Measurements from ENCODE around the gene USP6NL. TPM values are rescaled to one million over a fixed set of nuclear protein-coding genes. Genes with fewer than 3 reads are reported as not detected.

Gene USP6NL
- total RNA-seq, 2 experiments from 2014 or later, result 2.3 to 2.5 TPM

GRCh38 chr10:11479300-11479699 lies 132.2 kb downstream of the USP6NL start:
- no peak overlapping the region for H3K4me3 Mint-ChIP-seq
- H3K27me3 Mint-ChIP-seq, result no peaks in the 10 kb centered on the region
- no peak for ATAC-seq

GRCh38 chr10:11478807-11479206 lies 132.6 kb downstream of the USP6NL start:
- Mint-ChIP-seq H3K4me1 (ENCODE audit: low read depth) (peaks cover 16% of the 10 kb centered on the region), H3K4me3 (no peak overlapping the region), H3K36me3 (ENCODE audit: low read depth) (peaks cover 5% of the 10 kb centered on the region), H3K27me3 (no peaks in the 10 kb centered on the region), H3K27ac (no peak overlapping the region), H3K9me3 (no peaks in the 10 kb centered on the region)
- ChIA-PET POLR2A (interaction anchor here (0.6 kb wide), 1 partner anchor 206 kb away, joined by 3 read pairs; no protein-coding TSS in a partner anchor), CTCF (interaction anchor here (0.7 kb wide), 1 partner anchor 208 kb away, joined by 3 read pairs; no protein-coding TSS in a partner anchor)
- TF ChIP-seq CTCF (IDR thresholded peaks at IDR 0.05), result no peak
- no peak for ATAC-seq
- intact Hi-C loops (cut with micrococcal nuclease), result no loop called here
- no peak for DNase-seq

More at GRCh38 chr10:11479300-11479699, 132.2 kb downstream of the USP6NL start:
- POLR2A ChIA-PET, result interaction anchor here (0.6 kb wide), 1 partner anchor 207 kb away, joined by 3 read pairs; no protein-coding TSS in a partner anchor
- peaks cover 16% of the 10 kb centered on the region for H3K4me1 Mint-ChIP-seq (ENCODE audit: low read depth)
- TF ChIP-seq CTCF (IDR thresholded peaks at IDR 0.05), result no peak
- H3K36me3 Mint-ChIP-seq (ENCODE audit: low read depth), result peaks cover 5% of the 10 kb centered on the region
- H3K9me3 Mint-ChIP-seq, result no peaks in the 10 kb centered on the region
- CTCF ChIA-PET, result no interaction called here
- intact Hi-C loops (cut with micrococcal nuclease), result no loop called here
- peak; percentile 7 for DNase-seq
- H3K27ac Mint-ChIP-seq, result no peak overlapping the region

- H3K36me3 Mint-ChIP-seq (ENCODE audit: low read depth), result peaks cover 5% of the 10 kb centered on the region
- no peak overlapping the region for H3K4me3 Mint-ChIP-seq
- no peaks in the 10 kb centered on the region for H3K27me3 Mint-ChIP-seq
- H3K4me1 Mint-ChIP-seq (ENCODE audit: low read depth), result peaks cover 13% of the 10 kb centered on the region
- ChIA-PET CTCF (no interaction called here), POLR2A (no interaction called here)
- no peaks in the 10 kb centered on the region for H3K9me3 Mint-ChIP-seq
- DNase-seq (no peak), ATAC-seq (no peak)
- intact Hi-C loops (cut with micrococcal nuclease), result no loop called here
- H3K27ac Mint-ChIP-seq, result no peak overlapping the region
- TF ChIP-seq CTCF (IDR thresholded peaks at IDR 0.05), result no peak
Measured at GRCh38 chr10:11475831-11476434, 135.5 kb downstream of the USP6NL start.

- Mint-ChIP-seq H3K36me3 (ENCODE audit: low read depth) (no peaks in the 10 kb centered on the region), H3K9me3 (no peaks in the 10 kb centered on the region), H3K27me3 (no peaks in the 10 kb centered on the region), H3K4me3 (no peak overlapping the region), H3K4me1 (ENCODE audit: low read depth) (no peaks in the 10 kb centered on the region), H3K27ac (no peak overlapping the region)
- ATAC-seq, result no peak
- intact Hi-C loops (cut with micrococcal nuclease), result loop anchor here (5.0 kb wide), 1 partner anchor 361 kb away; no protein-coding TSS in a partner anchor
- CTCF ChIA-PET, result interaction anchor here (0.7 to 1.4 kb wide), 7 partner anchors 10 to 90 kb away, joined by 3 to 5 read pairs (median 3); no protein-coding TSS in a partner anchor
- TF ChIP-seq CTCF (IDR thresholded peaks at IDR 0.05), result no peak
- no peak for DNase-seq
- POLR2A ChIA-PET, result no interaction called here
Measured at GRCh38 chr10:11473128-11473760, 138.2 kb downstream of the USP6NL start.
